GM23338 (cell line): Measurements from ENCODE around the gene VEPH1.

Experiments used
- JUNB ChIP-seq: IDR thresholded peaks from one replicate; pipeline ENCODE4 v1.6.1; 2016; ENCODE audit warnings: antibody characterized with exemption; ENCODE audit not compliant: unreplicated experiment
- TF ChIP-seq, protein P1 (sequence below): IDR thresholded peaks from one replicate; pipeline ENCODE4 v1.6.1; 2018; ENCODE audit warnings: antibody characterized with exemption; ENCODE audit not compliant: unreplicated experiment
- TF ChIP-seq, protein P2 (sequence below), 2 experiments: fragments of 200-600 bp in 1 of 2; sonication (generic) in 1 of 2; conservative IDR thresholded peaks; 2 replicates each; pipeline versions ENCODE4 v1.5.1 to v1.6.1; 2016 to 2017; ENCODE audit warnings: antibody characterized with exemption in 2 of 2, low read depth in 2 of 2, mild to moderate bottlenecking in 2 of 2, moderate library complexity in 1 of 2

DNA sequence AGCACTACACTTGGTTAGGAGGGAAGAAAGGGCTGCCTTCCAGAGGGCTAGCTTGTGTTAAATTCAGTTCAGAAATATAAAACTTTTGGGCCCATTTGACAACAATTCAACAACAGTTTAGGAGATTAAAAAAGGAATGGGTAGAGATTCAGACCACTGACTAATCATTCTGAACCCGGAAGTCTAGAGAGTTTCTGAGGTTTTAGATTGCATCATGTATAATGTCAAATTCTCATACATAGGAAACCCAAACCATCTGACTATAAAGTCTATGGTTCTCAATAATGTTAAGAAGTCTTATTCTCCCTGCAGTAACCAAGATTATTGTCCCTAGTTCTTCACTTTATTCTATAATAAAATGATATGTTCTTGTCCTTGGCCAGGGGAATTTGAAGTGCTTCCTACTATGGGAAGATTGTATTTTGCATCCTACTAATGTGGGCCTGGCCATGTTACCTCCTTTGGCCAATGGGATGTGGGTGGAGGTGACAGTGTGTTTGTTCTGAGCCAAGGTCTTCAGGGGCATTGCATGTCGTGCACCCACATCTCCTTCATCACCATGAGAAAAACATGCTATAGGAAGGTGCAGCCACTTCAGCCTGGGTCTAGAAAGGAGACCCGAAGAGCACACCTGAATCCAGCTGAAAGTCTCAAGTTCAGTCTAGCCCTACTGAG is 276.9 kb downstream of the VEPH1 start:
- TF ChIP-seq, protein P1, sequence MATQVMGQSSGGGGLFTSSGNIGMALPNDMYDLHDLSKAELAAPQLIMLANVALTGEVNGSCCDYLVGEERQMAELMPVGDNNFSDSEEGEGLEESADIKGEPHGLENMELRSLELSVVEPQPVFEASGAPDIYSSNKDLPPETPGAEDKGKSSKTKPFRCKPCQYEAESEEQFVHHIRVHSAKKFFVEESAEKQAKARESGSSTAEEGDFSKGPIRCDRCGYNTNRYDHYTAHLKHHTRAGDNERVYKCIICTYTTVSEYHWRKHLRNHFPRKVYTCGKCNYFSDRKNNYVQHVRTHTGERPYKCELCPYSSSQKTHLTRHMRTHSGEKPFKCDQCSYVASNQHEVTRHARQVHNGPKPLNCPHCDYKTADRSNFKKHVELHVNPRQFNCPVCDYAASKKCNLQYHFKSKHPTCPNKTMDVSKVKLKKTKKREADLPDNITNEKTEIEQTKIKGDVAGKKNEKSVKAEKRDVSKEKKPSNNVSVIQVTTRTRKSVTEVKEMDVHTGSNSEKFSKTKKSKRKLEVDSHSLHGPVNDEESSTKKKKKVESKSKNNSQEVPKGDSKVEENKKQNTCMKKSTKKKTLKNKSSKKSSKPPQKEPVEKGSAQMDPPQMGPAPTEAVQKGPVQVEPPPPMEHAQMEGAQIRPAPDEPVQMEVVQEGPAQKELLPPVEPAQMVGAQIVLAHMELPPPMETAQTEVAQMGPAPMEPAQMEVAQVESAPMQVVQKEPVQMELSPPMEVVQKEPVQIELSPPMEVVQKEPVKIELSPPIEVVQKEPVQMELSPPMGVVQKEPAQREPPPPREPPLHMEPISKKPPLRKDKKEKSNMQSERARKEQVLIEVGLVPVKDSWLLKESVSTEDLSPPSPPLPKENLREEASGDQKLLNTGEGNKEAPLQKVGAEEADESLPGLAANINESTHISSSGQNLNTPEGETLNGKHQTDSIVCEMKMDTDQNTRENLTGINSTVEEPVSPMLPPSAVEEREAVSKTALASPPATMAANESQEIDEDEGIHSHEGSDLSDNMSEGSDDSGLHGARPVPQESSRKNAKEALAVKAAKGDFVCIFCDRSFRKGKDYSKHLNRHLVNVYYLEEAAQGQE = no peak
- TF ChIP-seq, protein P2, sequence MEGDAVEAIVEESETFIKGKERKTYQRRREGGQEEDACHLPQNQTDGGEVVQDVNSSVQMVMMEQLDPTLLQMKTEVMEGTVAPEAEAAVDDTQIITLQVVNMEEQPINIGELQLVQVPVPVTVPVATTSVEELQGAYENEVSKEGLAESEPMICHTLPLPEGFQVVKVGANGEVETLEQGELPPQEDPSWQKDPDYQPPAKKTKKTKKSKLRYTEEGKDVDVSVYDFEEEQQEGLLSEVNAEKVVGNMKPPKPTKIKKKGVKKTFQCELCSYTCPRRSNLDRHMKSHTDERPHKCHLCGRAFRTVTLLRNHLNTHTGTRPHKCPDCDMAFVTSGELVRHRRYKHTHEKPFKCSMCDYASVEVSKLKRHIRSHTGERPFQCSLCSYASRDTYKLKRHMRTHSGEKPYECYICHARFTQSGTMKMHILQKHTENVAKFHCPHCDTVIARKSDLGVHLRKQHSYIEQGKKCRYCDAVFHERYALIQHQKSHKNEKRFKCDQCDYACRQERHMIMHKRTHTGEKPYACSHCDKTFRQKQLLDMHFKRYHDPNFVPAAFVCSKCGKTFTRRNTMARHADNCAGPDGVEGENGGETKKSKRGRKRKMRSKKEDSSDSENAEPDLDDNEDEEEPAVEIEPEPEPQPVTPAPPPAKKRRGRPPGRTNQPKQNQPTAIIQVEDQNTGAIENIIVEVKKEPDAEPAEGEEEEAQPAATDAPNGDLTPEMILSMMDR (conservative IDR thresholded peaks at IDR 0.05; ENCODE audit: low read depth in 2 of 2) = no peak
- TF ChIP-seq JUNB = no peak
